ENCODE measurements around the gene WNK1. TPM values are rescaled to one million over a fixed set of nuclear protein-coding genes. Genes with fewer than 3 reads are reported as not detected.

The WNK1 gene
- total RNA-seq, 1 experiment from 2014 or later: 117 TPM

DNA sequence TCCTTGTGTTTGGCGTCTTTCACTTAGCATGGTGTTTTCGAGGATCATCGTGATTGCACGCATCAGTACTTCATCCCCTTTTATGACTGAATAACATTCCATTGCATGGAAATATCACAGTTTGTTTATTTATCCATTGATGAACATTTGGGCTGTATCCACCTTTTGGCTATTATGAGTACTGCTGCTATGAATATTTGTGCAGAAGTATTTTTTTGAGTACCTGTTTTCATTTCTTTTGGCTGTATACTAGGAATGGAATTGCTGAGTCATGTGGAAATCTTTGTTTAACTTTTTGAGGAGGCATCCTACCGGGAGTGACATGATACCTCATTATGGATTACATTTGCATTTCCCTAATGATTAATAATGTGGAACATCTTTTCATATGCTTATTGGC, 66.4 kb downstream of the WNK1 start:
- no peaks in the 10 kb centered on the region for H4K20me1 ChIP-seq (ENCODE audit: control insufficient read depth, insufficient read depth, insufficient read length)
- TF ChIP-seq, protein P1, sequence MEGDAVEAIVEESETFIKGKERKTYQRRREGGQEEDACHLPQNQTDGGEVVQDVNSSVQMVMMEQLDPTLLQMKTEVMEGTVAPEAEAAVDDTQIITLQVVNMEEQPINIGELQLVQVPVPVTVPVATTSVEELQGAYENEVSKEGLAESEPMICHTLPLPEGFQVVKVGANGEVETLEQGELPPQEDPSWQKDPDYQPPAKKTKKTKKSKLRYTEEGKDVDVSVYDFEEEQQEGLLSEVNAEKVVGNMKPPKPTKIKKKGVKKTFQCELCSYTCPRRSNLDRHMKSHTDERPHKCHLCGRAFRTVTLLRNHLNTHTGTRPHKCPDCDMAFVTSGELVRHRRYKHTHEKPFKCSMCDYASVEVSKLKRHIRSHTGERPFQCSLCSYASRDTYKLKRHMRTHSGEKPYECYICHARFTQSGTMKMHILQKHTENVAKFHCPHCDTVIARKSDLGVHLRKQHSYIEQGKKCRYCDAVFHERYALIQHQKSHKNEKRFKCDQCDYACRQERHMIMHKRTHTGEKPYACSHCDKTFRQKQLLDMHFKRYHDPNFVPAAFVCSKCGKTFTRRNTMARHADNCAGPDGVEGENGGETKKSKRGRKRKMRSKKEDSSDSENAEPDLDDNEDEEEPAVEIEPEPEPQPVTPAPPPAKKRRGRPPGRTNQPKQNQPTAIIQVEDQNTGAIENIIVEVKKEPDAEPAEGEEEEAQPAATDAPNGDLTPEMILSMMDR (conservative IDR thresholded peaks at IDR 0.05): no peak
- no peak overlapping the region for H2BK5ac ChIP-seq (ENCODE audit: insufficient read length, low read length)
- no peak overlapping the region for H3K27ac ChIP-seq (ENCODE audit: insufficient read length, low read depth, low read length)
- H3K27me3 ChIP-seq (ENCODE audit: insufficient read depth, low read length): no peaks in the 10 kb centered on the region
- H3K4me3 Mint-ChIP-seq: no peak overlapping the region
- WGBS (ENCODE audit: extremely low coverage, insufficient read length, low lambda C conversion rate): no CpG with 5 or more reads among the region's 5 CpGs
- H3K56ac ChIP-seq (ENCODE audit: insufficient read length, low read depth, low read length): no peak overlapping the region
- no peak overlapping the region for H2BK15ac ChIP-seq (ENCODE audit: low read depth, low read length)
- peak overlapping the region; percentile 87 for H3T11ph ChIP-seq (ENCODE audit: low read length)
- no peaks in the 10 kb centered on the region for H3K27me3 Mint-ChIP-seq (ENCODE audit: low read depth)
- no peak overlapping the region for H2AFZ ChIP-seq (ENCODE audit: low read length)
- peak overlapping the region in 2 of 3 experiments; percentile 28 to 94; a peak in 4 of 7 replicates for H3K27ac Mint-ChIP-seq
- no peak for DNase-seq
- H2BK20ac ChIP-seq (ENCODE audit: low read depth, low read length, poor library complexity, severe bottlenecking): peak overlapping the region; percentile 78
- no peaks in the 10 kb centered on the region; the same call in 1 of the 2 replicates for H3K4me1 ChIP-seq (ENCODE audit: insufficient read depth, low read length)
- no peak overlapping the region for H3K9ac ChIP-seq (ENCODE audit: extremely low read depth, insufficient read length, low read length)
- H3K79me1 ChIP-seq (ENCODE audit: insufficient read depth, low read depth, low read length, poor library complexity, severe bottlenecking): peaks cover 4% of the 10 kb centered on the region
- H3K4me1 Mint-ChIP-seq: peaks cover 12 to 30% of the 10 kb centered on the region in 2 experiments
- no peak overlapping the region for H3K23ac ChIP-seq (ENCODE audit: insufficient read length, low read depth, low read length)
- H4K8ac ChIP-seq (replicated peaks; ENCODE audit: insufficient read length, low read depth, low read length): no peak overlapping the region
- H2AK5ac ChIP-seq (ENCODE audit: insufficient read length, low read length): no peak overlapping the region
- H2BK120ac ChIP-seq (ENCODE audit: low read depth, low read length, poor library complexity, severe bottlenecking): no peak overlapping the region
- no peak overlapping the region for H3K4me2 ChIP-seq (ENCODE audit: insufficient read depth, insufficient read length, low read length)
- H3K18ac ChIP-seq (ENCODE audit: insufficient read length, low read depth, low read length): no peak overlapping the region
- H3K79me2 ChIP-seq (ENCODE audit: insufficient read depth, low read length): peaks cover 6% of the 10 kb centered on the region; the same call in 1 of the 2 replicates
- no peaks in the 10 kb centered on the region for H3K23me2 ChIP-seq (ENCODE audit: insufficient read length, low read depth, low read length, poor library complexity, severe bottlenecking)
- H3K4ac ChIP-seq (ENCODE audit: low read depth, low read length): no peak overlapping the region
- no peaks in the 10 kb centered on the region for H3K9me3 ChIP-seq (ENCODE audit: control insufficient read depth, low read depth, low read length)
- no peak overlapping the region for H4K91ac ChIP-seq (ENCODE audit: insufficient read length, low read depth, low read length)
- peaks cover 0 to 3% of the 10 kb centered on the region in 2 experiments; a peak in 1 of 5 replicates for H3K9me3 Mint-ChIP-seq
- no peak overlapping the region for H4K5ac ChIP-seq (ENCODE audit: insufficient read length, low read depth, low read length)
- no peak overlapping the region for H3K14ac ChIP-seq (ENCODE audit: insufficient read depth, low read length)
- peaks cover 28 to 52% (median 30%) of the 10 kb centered on the region in 3 experiments for H3K36me3 Mint-ChIP-seq (ENCODE audit: insufficient read depth in 1 of 3, low read depth in 3 of 3)
- H2BK12ac ChIP-seq (ENCODE audit: insufficient read length, low read depth, low read length): no peak overlapping the region

Data from H9 (cell line).